Ovary (tissue), 9 donors: ENCODE measurements around the gene PRKCSH. TPM values are rescaled to one million over a fixed set of nuclear protein-coding genes. Genes with fewer than 3 reads are reported as not detected.
"Not testable (repeated sequence)": the region's sequence is repeated elsewhere in the genome, so short reads cannot be mapped to it uniquely, and the experiment has no call there.

ENCODE experiments used
- DNase-seq, 5 donors: peaks; one replicate each; pipeline ENCODE4 v3.0.0-alpha.2; 2019 to 2020
- H3K27ac ChIP-seq, 2 donors: fragments of 200-600 bp; one replicate each; pipeline versions ENCODE4 v1.5.1 to v1.8.0; 2019 to 2022
- H3K27me3 ChIP-seq: fragments of 200-600 bp; one replicate; pipeline ENCODE4 v1.8.0; 2022
- H3K36me3 ChIP-seq: fragments of 200-600 bp; sonication (generic); one replicate; pipeline ENCODE4 v1.5.1; 2019
- H3K4me1 ChIP-seq: one replicate; pipeline ENCODE4 v1.8.1; 2013; ENCODE audit warnings: mild to moderate bottlenecking, moderate library complexity; ENCODE audit not compliant: insufficient read depth
- H3K4me3 ChIP-seq: fragments of 200-600 bp; sonication (generic); one replicate; pipeline ENCODE4 v1.5.1; 2017
- H3K9me3 ChIP-seq, 2 donors: fragments of 200-600 bp in 1 of 2; sonication (generic) in 1 of 2; one replicate each; pipeline versions ENCODE4 v1.5.1 to v1.8.1; 2013 to 2019; ENCODE audit warnings: mild to moderate bottlenecking in 1 of 2, moderate library complexity in 1 of 2
- EP300 ChIP-seq: sonication (generic); formaldehyde crosslinking; IDR thresholded peaks from one replicate; pipeline ENCODE4 v1.6.1; 2017; ENCODE audit warnings: antibody characterized with exemption
- POLR2A ChIP-seq: fragments of 450-650 bp; IDR thresholded peaks from one replicate; pipeline ENCODE4 v1.6.1; 2017; ENCODE audit warnings: antibody characterized with exemption, mild to moderate bottlenecking, moderate library complexity
- WGBS, 3 donors: extraction: QIAGEN DNeasy Blood & Tissue Kit in 1 of 3; methylation state at CpG; one replicate each; pipeline versions ENCODE4 v1.1.5 to v1.1.7; 2013 to 2017; 5-methylcytosine and 5-hydroxymethylcytosine counted together
- intact Hi-C, 4 donors: fragments of 100-400 bp; cut with DNase I; formaldehyde crosslinking; loops; one replicate each; pipeline versions ENCODE4 v1.11.0 to v1.15.1; 2022 to 2023
- polyA plus RNA-seq, 2 donors: library from polyadenylated mRNA; stranded (reverse); fragments of 200-250 nt in 1 of 2; fragments of 350-450 nt in 1 of 2; fragmentation: Illumina TruSeq in 1 of 2; extraction: RNeasy Lipid Tissue Mini Kit (QIAGEN cat#74804) in 1 of 2; gene quantifications; one replicate each; pipeline ENCODE4 v1.2.3, GENCODE V29; 2013 to 2014
- total RNA-seq, 7 donors: library from RNA; depleted of rRNA in 2 of 7; stranded (reverse); fragments of >200 nt in 2 of 7; fragmentation: NEBNext Ultra II Directional in 3 of 7; extraction: Animal tissue kit (Norgen Biotek cat#: 25700) in 3 of 7; gene quantifications; one replicate each; pipeline versions ENCODE4 v1.1.0 to v1.2.4, GENCODE V29; 2016 to 2023
- TF ChIP-seq, protein P1 (sequence below), 3 donors: fragments of 450-650 bp in 2 of 3; fragments of 200-600 bp in 1 of 3; IDR thresholded peaks; one replicate each; pipeline versions ENCODE4 v1.5.1 to v1.8.0; 2016 to 2022; ENCODE audit warnings: antibody characterized with exemption in 3 of 3, mild to moderate bottlenecking in 1 of 3
- donor health status: DM: no; HTN: no; CAD: no; lungs with moderate emphysema.
- donor health status: DM: no; HTN: no; CAD: no.
- donor health status: Bipolar disorder and iron deficiency.
- donor health status: DM: yes; HTN: yes; CAD: no.
- donor health status: DM: no; HTN: no; CAD: no.
- donor health status: DM: yes; HTN: yes; CAD: no.

Gene PRKCSH
- total and polyA plus RNA-seq, 9 donors, result 76.5 to 338 (median 270) TPM

DNA sequence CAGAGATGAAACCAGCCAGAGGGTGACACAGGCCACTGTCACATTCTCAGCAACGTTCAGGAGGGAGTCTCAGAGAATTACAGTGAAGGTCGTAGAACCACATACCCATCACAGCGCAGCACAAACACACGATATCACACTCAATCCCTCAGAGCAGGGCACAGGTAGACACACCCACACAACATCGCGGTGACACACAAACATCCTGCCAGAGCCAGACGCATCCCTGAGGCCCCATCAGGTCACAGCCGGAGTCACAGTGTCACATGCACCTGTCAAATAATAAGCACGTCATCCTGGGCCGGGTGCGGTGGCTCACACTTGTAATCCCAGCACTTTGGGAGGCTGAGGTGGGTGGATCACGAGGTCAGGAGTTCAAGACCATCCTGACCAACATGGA, 28.0 kb downstream of the PRKCSH start:
- Histone ChIP-seq H3K4me3 (no peak overlapping the region), H3K27ac (no peak overlapping the region), H3K36me3 (no peaks in the 10 kb centered on the region), H3K9me3 (no peaks in the 10 kb centered on the region), H3K27me3 (no peaks in the 10 kb centered on the region), H3K4me1 (no peaks in the 10 kb centered on the region)
- WGBS, 3 donors, result 73 to 79% (median 76%) methylated on average over 12 of the region's 12 CpGs
- DNase-seq, result no peak
- no peak for TF ChIP-seq EP300
- TF ChIP-seq, protein P1, sequence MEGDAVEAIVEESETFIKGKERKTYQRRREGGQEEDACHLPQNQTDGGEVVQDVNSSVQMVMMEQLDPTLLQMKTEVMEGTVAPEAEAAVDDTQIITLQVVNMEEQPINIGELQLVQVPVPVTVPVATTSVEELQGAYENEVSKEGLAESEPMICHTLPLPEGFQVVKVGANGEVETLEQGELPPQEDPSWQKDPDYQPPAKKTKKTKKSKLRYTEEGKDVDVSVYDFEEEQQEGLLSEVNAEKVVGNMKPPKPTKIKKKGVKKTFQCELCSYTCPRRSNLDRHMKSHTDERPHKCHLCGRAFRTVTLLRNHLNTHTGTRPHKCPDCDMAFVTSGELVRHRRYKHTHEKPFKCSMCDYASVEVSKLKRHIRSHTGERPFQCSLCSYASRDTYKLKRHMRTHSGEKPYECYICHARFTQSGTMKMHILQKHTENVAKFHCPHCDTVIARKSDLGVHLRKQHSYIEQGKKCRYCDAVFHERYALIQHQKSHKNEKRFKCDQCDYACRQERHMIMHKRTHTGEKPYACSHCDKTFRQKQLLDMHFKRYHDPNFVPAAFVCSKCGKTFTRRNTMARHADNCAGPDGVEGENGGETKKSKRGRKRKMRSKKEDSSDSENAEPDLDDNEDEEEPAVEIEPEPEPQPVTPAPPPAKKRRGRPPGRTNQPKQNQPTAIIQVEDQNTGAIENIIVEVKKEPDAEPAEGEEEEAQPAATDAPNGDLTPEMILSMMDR (IDR thresholded peaks at IDR 0.05), result no peak
- TF ChIP-seq POLR2A, result no peak
- intact Hi-C loops, result no loop called here

- 68 to 79% (median 77%) methylated on average over 11 of the region's 11 CpGs for WGBS, 3 donors
These were observed 29.2 kb downstream of the PRKCSH start for GRCh38 chr19:11464333-11465265.

GRCh38 chr19:11465600-11465999, 30.2 kb downstream of the PRKCSH start:
- Histone ChIP-seq H3K9me3 (no peaks in the 10 kb centered on the region), H3K4me1 (no peaks in the 10 kb centered on the region), H3K4me3 (no peak overlapping the region), H3K36me3 (no peaks in the 10 kb centered on the region), H3K27ac (no peak overlapping the region), H3K27me3 (no peaks in the 10 kb centered on the region)
- 22 to 36% (median 30%) methylated on average over 6 to 8 of the region's 8 CpGs for WGBS, 3 donors
- intact Hi-C loops, result no loop called here
- TF ChIP-seq, protein P1 (IDR thresholded peaks at IDR 0.05), result no peak
- no peak for DNase-seq

More at GRCh38 chr19:11464333-11465265, 29.2 kb downstream of the PRKCSH start:
- Histone ChIP-seq H3K27ac (no peak overlapping the region), H3K4me1 (no peaks in the 10 kb centered on the region), H3K4me3 (no peak overlapping the region), H3K27me3 (no peaks in the 10 kb centered on the region), H3K9me3 (no peaks in the 10 kb centered on the region), H3K36me3 (no peaks in the 10 kb centered on the region)
- intact Hi-C loops, result no loop called here
- TF ChIP-seq EP300, result no peak
- TF ChIP-seq POLR2A, result no peak
- TF ChIP-seq, protein P1 (IDR thresholded peaks at IDR 0.05), result no peak
- DNase-seq, result no peak

GRCh38 chr19:11468266-11468845, 32.9 kb downstream of the PRKCSH start:
- H3K4me1 ChIP-seq, H3K27me3 ChIP-seq, H3K4me3 ChIP-seq, intact Hi-C loops, DNase-seq, H3K9me3 ChIP-seq, H3K27ac ChIP-seq, H3K36me3 ChIP-seq: not testable (repeated sequence)
- 53 to 64% (median 63%) methylated on average over 8 of the region's 8 CpGs for WGBS, 3 donors

- no peaks in the 10 kb centered on the region for H3K27me3 ChIP-seq
- no peak for DNase-seq
- no peak overlapping the region for H3K4me3 ChIP-seq
- no peak overlapping the region for H3K27ac ChIP-seq
- no peaks in the 10 kb centered on the region for H3K4me1 ChIP-seq
- H3K9me3 ChIP-seq, result no peaks in the 10 kb centered on the region
- WGBS, 3 donors, result 69 to 77% (median 71%) methylated on average over 4 of the region's 4 CpGs
- intact Hi-C loops, result loop anchor here in 1 of 4 donors (1.0 kb wide), 1 partner anchor 17 kb away; no protein-coding TSS in a partner anchor
- TF ChIP-seq EP300, result no peak
- TF ChIP-seq, protein P1 (IDR thresholded peaks at IDR 0.05), result no peak
- TF ChIP-seq POLR2A, result no peak
- H3K36me3 ChIP-seq, result no peaks in the 10 kb centered on the region
These were observed 38.3 kb downstream of the PRKCSH start for GRCh38 chr19:11473725-11474124.

- H3K36me3 ChIP-seq, H3K4me3 ChIP-seq, H3K27me3 ChIP-seq: not testable (repeated sequence)
These were observed 39.9 kb downstream of the PRKCSH start for GRCh38 chr19:11475343-11475742.

More at GRCh38 chr19:11475343-11475742, 39.9 kb downstream of the PRKCSH start:
- 92 to 97% (median 93%) methylated on average over 3 of the region's 3 CpGs for WGBS, 3 donors
- DNase-seq, intact Hi-C loops, H3K9me3 ChIP-seq, H3K4me1 ChIP-seq, H3K27ac ChIP-seq: not testable (repeated sequence)
